ENCODE measurements around the gene IL4I1.
"Not testable (repeated sequence)": the region's sequence is repeated elsewhere in the genome, so short reads cannot be mapped to it uniquely, and the experiment has no call there.

IL4I1 gene

GRCh38 chr19:49896863-49897621 lies at the start of gene IL4I1:
TSS of gene IL4I1 (minus strand) at chr19:49896887. CDS start at chr19:49896160, 727 bp downstream.
- DNase-seq (ENCODE audit: low spot score) = peak; percentile 51

GRCh38 chr19:49946415-49946814 lies 49.7 kb upstream of the IL4I1 start:
- no peak for DNase-seq (ENCODE audit: low spot score)

GRCh38 chr19:49944567-49944966 lies 47.9 kb upstream of the IL4I1 start:
- DNase-seq (ENCODE audit: low spot score) = not testable (repeated sequence)

- DNase-seq (ENCODE audit: low spot score) = no peak
Measured at GRCh38 chr19:49940482-49940791, 43.8 kb upstream of the IL4I1 start.

- no peak for DNase-seq (ENCODE audit: low spot score)
Measured at GRCh38 chr19:49939721-49940481, 43.2 kb upstream of the IL4I1 start.

GRCh38 chr19:49938662-49939061 lies 42.0 kb upstream of the IL4I1 start:
- no peak for DNase-seq (ENCODE audit: low spot score)

- peak; percentile 58 for DNase-seq (ENCODE audit: low spot score)
Measured at GRCh38 chr19:49937750-49938381, 41.2 kb upstream of the IL4I1 start.

GRCh38 chr19:49936549-49936948 lies 39.9 kb upstream of the IL4I1 start:
- DNase-seq (ENCODE audit: low spot score) = no peak

GRCh38 chr19:49933643-49934042 lies 37.0 kb upstream of the IL4I1 start:
- DNase-seq (ENCODE audit: low spot score) = no peak

GRCh38 chr19:49932731-49933131 lies 36.0 kb upstream of the IL4I1 start:
- no peak for DNase-seq (ENCODE audit: low spot score)

GRCh38 chr19:49932041-49932451 lies 35.4 kb upstream of the IL4I1 start:
- DNase-seq (ENCODE audit: low spot score) = no peak

GRCh38 chr19:49931293-49932040 lies 34.8 kb upstream of the IL4I1 start:
- no peak for DNase-seq (ENCODE audit: low spot score)

- no peak for DNase-seq (ENCODE audit: low spot score)
Measured at GRCh38 chr19:49930483-49931011, 33.9 kb upstream of the IL4I1 start.

GRCh38 chr19:49929611-49930482 lies 33.2 kb upstream of the IL4I1 start:
- peak; percentile 96 for DNase-seq (ENCODE audit: low spot score)

- DNase-seq (ENCODE audit: low spot score) = peak; percentile 83
Measured at GRCh38 chr19:49929121-49929610, 32.5 kb upstream of the IL4I1 start, which contains the start of the genes ATF5 and NUP62. TSS of gene ATF5 (plus strand) at chr19:49929205. CDS start at chr19:49930851, 1,646 bp downstream. TSS of gene NUP62 (minus strand) at chr19:49929504. CDS start at chr19:49909807, 19,697 bp downstream.

- DNase-seq (ENCODE audit: low spot score) = no peak
Measured at GRCh38 chr19:49927526-49928264, 31.0 kb upstream of the IL4I1 start.

- DNase-seq (ENCODE audit: low spot score) = no peak
Measured at GRCh38 chr19:49926515-49926914, 29.8 kb upstream of the IL4I1 start.

- DNase-seq (ENCODE audit: low spot score) = no peak
Measured at GRCh38 chr19:49925486-49925885, 28.8 kb upstream of the IL4I1 start.

- not testable (repeated sequence) for DNase-seq (ENCODE audit: low spot score)
Measured at GRCh38 chr19:49924881-49925210, 28.2 kb upstream of the IL4I1 start.

All from globus pallidus (tissue), 1 donor.